HCT116 (cell line): Measurements from ENCODE around the gene KCNQ1OT1. TPM values are rescaled to one million over a fixed set of nuclear protein-coding genes. Genes with fewer than 3 reads are reported as not detected.

Experiments
- ATAC-seq: fragments of 200-7000 bp; cut with Tn5 transposase; 2 replicates; pipeline ENCODE4 v1.9.1; 2020; ENCODE audit warnings: mild to moderate bottlenecking, moderate library complexity
- BruUV-seq: library from RNA; stranded (reverse); fragments of 400-500 nt; replicated peaks from 2 replicates; lab custom pipeline; 2021; lab: Mats Ljungman, UMichigan
- CTCF ChIA-PET: fragments of 300-600 bp; sonication (Branson Sonifier 250); formaldehyde crosslinking; loops from one replicate; lab custom pipeline; 2021; ENCODE audit warnings: antibody characterized with exemption; lab: Charles Lee
- POLR2A ChIA-PET: fragments of 300-600, 350-600 bp; sonication (Branson Sonifier 250); formaldehyde crosslinking; loops from one replicate; lab custom pipeline; 2021; ENCODE audit warnings: antibody characterized with exemption; lab: Charles Lee
- RAD21 ChIA-PET, 2 experiments: fragments of 300-600 bp; sonication (Branson Sonifier 250); formaldehyde crosslinking; loops; one replicate each; lab custom pipeline; 2023; ENCODE audit warnings: low total read pairs in 2 of 2; ENCODE audit not compliant: uncharacterized antibody in 2 of 2, unreplicated experiment in 2 of 2, low non-redundant PET in 1 of 2; lab: Charles Lee
- DNase-seq: peaks from one replicate; pipeline ENCODE4 v3.0.0-alpha.2; 2010; ENCODE audit warnings: low read depth, low spot score
- H2AFZ ChIP-seq: fragments of 200-600 bp; shearing (Covaris generic), sonication (generic); 2 replicates; pipeline ENCODE4 v1.6.1; 2017; ENCODE audit warnings: low read depth, mixed run types, mixed read lengths, antibody characterized with exemption, low read length; ENCODE audit not compliant: poor library complexity, severe bottlenecking
- H3K27ac ChIP-seq: 2 replicates; pipeline ENCODE4 v1.5.1; 2012; ENCODE audit warnings: low read depth, low read length
- H3K27me3 ChIP-seq: fragments of 200-600 bp; sonication (generic); 2 replicates; pipeline ENCODE4 v1.6.1; 2016; ENCODE audit warnings: mixed run types, low read length, mixed read lengths; ENCODE audit not compliant: insufficient read depth
- H3K36me3 ChIP-seq, 2 experiments: fragments of 200-500 bp in 1 of 2; fragments of 200-600 bp in 1 of 2; sonication (Bioruptor generic) in 1 of 2; sonication (generic) in 1 of 2; 2 replicates each; pipeline versions ENCODE4 v1.5.1 to v1.6.1; 2014 to 2016; ENCODE audit warnings: low read length in 2 of 2, inconsistent platforms in 1 of 2, mixed read lengths in 1 of 2, mixed run types in 1 of 2; ENCODE audit not compliant: insufficient read depth in 2 of 2, control insufficient read depth in 1 of 2
- H3K4me1 ChIP-seq, 2 experiments: fragments of 200-600 bp in 1 of 2; sonication (generic) in 1 of 2; 2 replicates each; pipeline versions ENCODE4 v1.5.1 to v1.6.1; 2012 to 2017; ENCODE audit warnings: low read length in 2 of 2, inconsistent platforms in 1 of 2, mild to moderate bottlenecking in 1 of 2, mixed read lengths in 1 of 2, mixed run types in 1 of 2, moderate library complexity in 1 of 2; ENCODE audit not compliant: insufficient read depth in 2 of 2, control insufficient read depth in 1 of 2
- H3K4me2 ChIP-seq: fragments of 200-600 bp; sonication (generic); 2 replicates; pipeline ENCODE4 v1.6.1; 2017; ENCODE audit warnings: mixed run types, low read length, mixed read lengths
- H3K4me3 ChIP-seq, 2 experiments: fragments of 200-600 bp in 1 of 2; sonication (generic) in 1 of 2; replicated peaks in 1 of 2; 2 replicates each; pipeline ENCODE4 v1.5.1; 2011 to 2016; ENCODE audit warnings: low read length in 2 of 2, control low read depth in 1 of 2, low read depth in 1 of 2, mild to moderate bottlenecking in 1 of 2, mixed read lengths in 1 of 2, mixed run types in 1 of 2
- H3K79me2 ChIP-seq: fragments of 200-600 bp; sonication (generic); 2 replicates; pipeline ENCODE4 v1.6.1; 2017; ENCODE audit warnings: mild to moderate bottlenecking, mixed run types, low read length, moderate library complexity, mixed read lengths; ENCODE audit not compliant: insufficient read depth
- H3K9ac ChIP-seq: fragments of 200-600 bp; sonication (generic); 2 replicates; pipeline ENCODE4 v1.6.1; 2016; ENCODE audit warnings: low read length, mixed read lengths
- H3K9me2 ChIP-seq: fragments of 200-600 bp; sonication (generic), shearing (Covaris generic); 2 replicates; pipeline ENCODE4 v1.6.1; 2017; ENCODE audit warnings: mixed run types, mild to moderate bottlenecking, moderate library complexity; ENCODE audit not compliant: insufficient read depth
- H3K9me3 ChIP-seq, 2 experiments: fragments of 200-500 bp in 1 of 2; fragments of 200-600 bp in 1 of 2; sonication (Bioruptor generic) in 1 of 2; sonication (generic) in 1 of 2; 2 replicates each; pipeline ENCODE4 v1.6.1; 2014 to 2017; ENCODE audit warnings: low read length in 2 of 2, mixed read lengths in 2 of 2, inconsistent platforms in 1 of 2, low read depth in 1 of 2, mild to moderate bottlenecking in 1 of 2, mixed run types in 1 of 2, moderate library complexity in 1 of 2; ENCODE audit not compliant: control insufficient read depth in 1 of 2, insufficient read depth in 1 of 2
- H4K20me1 ChIP-seq: fragments of 200-600 bp; sonication (generic), shearing (Covaris generic); 2 replicates; pipeline ENCODE4 v1.6.1; 2017; ENCODE audit warnings: mixed run types, mild to moderate bottlenecking, moderate library complexity; ENCODE audit not compliant: insufficient read depth
- CEBPB ChIP-seq: IDR thresholded peaks from 2 replicates; pipeline ENCODE4 v1.6.1; 2012; ENCODE audit warnings: low read depth
- CTCF ChIP-seq, 3 experiments: fragments of 200-600 bp in 1 of 3; sonication (generic) in 1 of 3; IDR thresholded peaks in 2 of 3; conservative IDR thresholded peaks in 1 of 3; 2 replicates each; pipeline ENCODE4 v1.5.1; 2012 to 2017; ENCODE audit warnings: low read depth in 2 of 3, low read length in 2 of 3, antibody characterized with exemption in 1 of 3, borderline replicate concordance in 1 of 3, control low read depth in 1 of 3, mild to moderate bottlenecking in 1 of 3, mixed read lengths in 1 of 3, mixed run types in 1 of 3, moderate library complexity in 1 of 3; ENCODE audit not compliant: insufficient read depth in 1 of 3
- EGR1 ChIP-seq: IDR thresholded peaks from 2 replicates; pipeline ENCODE4 v1.6.1; 2012; ENCODE audit warnings: low read depth
- ELF1 ChIP-seq: IDR thresholded peaks from 2 replicates; pipeline ENCODE4 v1.6.1; 2012; ENCODE audit warnings: low read depth, borderline replicate concordance
- FOSL1 ChIP-seq: IDR thresholded peaks from 2 replicates; pipeline ENCODE4 v1.6.1; 2012; ENCODE audit warnings: low read depth
- JUND ChIP-seq: IDR thresholded peaks from 2 replicates; pipeline ENCODE4 v1.6.1; 2012
- MAX ChIP-seq: IDR thresholded peaks from 2 replicates; pipeline ENCODE4 v1.6.1; 2012
- POLR2AphosphoS5 ChIP-seq: IDR thresholded peaks from 2 replicates; pipeline ENCODE4 v1.6.1; 2011; ENCODE audit warnings: mild to moderate bottlenecking, low read depth, low read length, moderate library complexity
- RAD21 ChIP-seq: IDR thresholded peaks from 2 replicates; pipeline ENCODE4 v1.6.1; 2012; ENCODE audit warnings: low read depth, mild to moderate bottlenecking
- REST ChIP-seq: IDR thresholded peaks from 2 replicates; pipeline ENCODE4 v1.6.1; 2012; ENCODE audit warnings: low read depth
- SIN3A ChIP-seq: IDR thresholded peaks from 2 replicates; pipeline ENCODE4 v1.6.1; 2012; ENCODE audit warnings: low read depth
- SP1 ChIP-seq: IDR thresholded peaks from 2 replicates; pipeline ENCODE4 v1.6.1; 2012; ENCODE audit warnings: low read depth
- SRF ChIP-seq: IDR thresholded peaks from 2 replicates; pipeline ENCODE4 v1.6.1; 2012; ENCODE audit warnings: low read depth
- TCF7L2 ChIP-seq: IDR thresholded peaks from 2 replicates; pipeline ENCODE4 v1.7.0; 2011; ENCODE audit warnings: borderline replicate concordance, inconsistent platforms; ENCODE audit not compliant: insufficient read depth, insufficient read length; ENCODE audit errors: extremely low read depth
- YY1 ChIP-seq: IDR thresholded peaks from 2 replicates; pipeline ENCODE4 v1.6.1; 2011; ENCODE audit warnings: low read length, low read depth, moderate library complexity, mild to moderate bottlenecking; ENCODE audit not compliant: insufficient replicate concordance; ENCODE audit errors: extremely low read depth
- ZNF274 ChIP-seq: fragments of 200-500 bp; sonication (Bioruptor generic); IDR thresholded peaks from 2 replicates; pipeline ENCODE4 v1.6.1; 2014; ENCODE audit warnings: mild to moderate bottlenecking, low read depth, low read length, inconsistent platforms
- intact Hi-C: fragments of 100-400 bp; cut with micrococcal nuclease; formaldehyde crosslinking; loops from 2 replicates; pipeline ENCODE4 v1.10.0; 2022
- total RNA-seq: library from RNA; stranded (reverse); gene quantifications from one replicate; pipeline ENCODE4 v1.2.1, GENCODE V29; 2021; ENCODE audit not compliant: unreplicated experiment
- TF ChIP-seq, protein P1 (sequence below): IDR thresholded peaks from 2 replicates; pipeline ENCODE4 v1.6.1; 2012
- TF ChIP-seq, protein P2 (sequence below): IDR thresholded peaks from 2 replicates; pipeline ENCODE4 v1.6.1; 2011; ENCODE audit warnings: mild to moderate bottlenecking, low read length, moderate library complexity; ENCODE audit not compliant: insufficient replicate concordance; ENCODE audit errors: extremely low read depth

KCNQ1OT1 gene
- total RNA-seq, 1 experiment from 2014 or later = 1.1 TPM

GRCh38 chr11:2703363-2704141, 3.8 kb upstream of the KCNQ1OT1 start:
- intact Hi-C loops = no loop called here
- H2AFZ ChIP-seq = no peak overlapping the region
- RAD21 ChIA-PET = no interaction called here
- ATAC-seq = no peak
- TF ChIP-seq RAD21 (no peak), EGR1 (no peak), SP1 (no peak), ELF1 (no peak), ZNF274 (no peak), CTCF (IDR thresholded peaks at IDR 0.05 in 2 of 3, conservative IDR thresholded peaks at IDR 0.05 in 1 of 3; ENCODE audit: borderline replicate concordance in 1 of 3, insufficient read depth in 1 of 3, low read depth in 2 of 3, low read length in 2 of 3) (no peak), TCF7L2 (no peak), POLR2AphosphoS5 (no peak), CEBPB (no peak), JUND (no peak), REST (no peak), SRF (no peak), MAX (no peak), FOSL1 (no peak), SIN3A (no peak), YY1 (no peak)
- TF ChIP-seq, protein P1, sequence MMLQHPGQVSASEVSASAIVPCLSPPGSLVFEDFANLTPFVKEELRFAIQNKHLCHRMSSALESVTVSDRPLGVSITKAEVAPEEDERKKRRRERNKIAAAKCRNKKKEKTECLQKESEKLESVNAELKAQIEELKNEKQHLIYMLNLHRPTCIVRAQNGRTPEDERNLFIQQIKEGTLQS = no peak
- TF ChIP-seq, protein P2, sequence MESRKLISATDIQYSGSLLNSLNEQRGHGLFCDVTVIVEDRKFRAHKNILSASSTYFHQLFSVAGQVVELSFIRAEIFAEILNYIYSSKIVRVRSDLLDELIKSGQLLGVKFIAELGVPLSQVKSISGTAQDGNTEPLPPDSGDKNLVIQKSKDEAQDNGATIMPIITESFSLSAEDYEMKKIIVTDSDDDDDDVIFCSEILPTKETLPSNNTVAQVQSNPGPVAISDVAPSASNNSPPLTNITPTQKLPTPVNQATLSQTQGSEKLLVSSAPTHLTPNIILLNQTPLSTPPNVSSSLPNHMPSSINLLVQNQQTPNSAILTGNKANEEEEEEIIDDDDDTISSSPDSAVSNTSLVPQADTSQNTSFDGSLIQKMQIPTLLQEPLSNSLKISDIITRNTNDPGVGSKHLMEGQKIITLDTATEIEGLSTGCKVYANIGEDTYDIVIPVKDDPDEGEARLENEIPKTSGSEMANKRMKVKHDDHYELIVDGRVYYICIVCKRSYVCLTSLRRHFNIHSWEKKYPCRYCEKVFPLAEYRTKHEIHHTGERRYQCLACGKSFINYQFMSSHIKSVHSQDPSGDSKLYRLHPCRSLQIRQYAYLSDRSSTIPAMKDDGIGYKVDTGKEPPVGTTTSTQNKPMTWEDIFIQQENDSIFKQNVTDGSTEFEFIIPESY = no peak
- TF ChIP-seq, all 23 proteins: peak for 0
- Histone ChIP-seq H3K9ac (no peak overlapping the region), H3K4me3 (no peak overlapping the region), H3K4me1 (peaks cover 0 to 16% of the 10 kb centered on the region in 2 experiments; a peak in 1 of 4 replicates), H3K79me2 (peaks cover 9% of the 10 kb centered on the region), H3K4me2 (no peak overlapping the region), H4K20me1 (no peaks in the 10 kb centered on the region), H3K27ac (no peak overlapping the region), H3K27me3 (no peaks in the 10 kb centered on the region), H3K9me3 (no peaks in the 10 kb centered on the region; a peak in 1 of 4 replicates), H3K36me3 (no peaks in the 10 kb centered on the region), H3K9me2 (no peaks in the 10 kb centered on the region)
- BruUV-seq = no TSS peak
- CTCF ChIA-PET = no interaction called here
- DNase-seq = no peak
- POLR2A ChIA-PET = no interaction called here
